ENCODE results near the gene ZDHHC8.

ZDHHC8 gene

GRCh38 chr22:20160041-20160440, 28.4 kb downstream of the ZDHHC8 start:
- no peak for DNase-seq (ENCODE audit: low read depth in 2 of 2)

DNA sequence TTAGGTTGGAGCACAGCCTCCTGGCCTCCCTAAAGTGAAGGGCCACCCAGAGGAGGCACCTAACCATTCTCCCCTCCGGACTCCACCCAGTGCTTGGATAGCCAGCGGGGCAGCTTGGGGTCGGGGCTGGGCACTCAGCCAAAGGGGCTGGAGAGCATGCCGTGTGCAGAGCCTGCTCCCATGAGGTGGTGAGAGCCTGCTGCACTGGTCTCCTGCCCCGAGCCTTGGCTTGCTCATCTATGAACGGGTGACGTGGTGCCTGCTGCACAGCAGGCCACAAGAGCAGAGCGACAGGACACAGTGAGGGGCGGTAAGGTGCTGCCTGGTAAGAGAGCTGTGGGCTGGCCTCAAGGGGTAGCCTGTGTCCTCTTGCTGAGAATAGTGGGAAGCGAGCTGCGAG, 33.3 kb downstream of the ZDHHC8 start:
- no peak for DNase-seq (ENCODE audit: low read depth in 2 of 2)

DNA sequence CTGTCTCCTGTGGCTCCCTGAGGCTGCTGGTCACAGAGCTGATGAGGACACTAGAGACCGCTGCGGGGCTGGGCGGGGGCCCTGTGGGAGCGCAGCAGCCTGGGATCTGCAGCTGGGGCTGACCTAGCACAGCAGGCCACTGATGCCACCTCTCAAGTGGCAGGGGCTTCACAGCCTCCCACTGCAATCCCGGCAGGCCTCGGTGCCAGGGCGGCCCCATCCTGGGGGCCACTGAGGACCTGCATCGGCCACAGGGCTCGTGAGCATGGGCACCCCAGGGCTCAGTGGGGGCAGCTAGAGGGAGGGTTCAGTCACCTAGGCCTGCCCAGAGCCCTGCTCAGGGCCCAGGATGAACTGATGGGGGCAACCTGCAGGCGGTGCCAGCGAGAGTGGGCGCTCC, 33.8 kb downstream of the ZDHHC8 start:
- DNase-seq (ENCODE audit: low read depth in 2 of 2), result no peak

DNA sequence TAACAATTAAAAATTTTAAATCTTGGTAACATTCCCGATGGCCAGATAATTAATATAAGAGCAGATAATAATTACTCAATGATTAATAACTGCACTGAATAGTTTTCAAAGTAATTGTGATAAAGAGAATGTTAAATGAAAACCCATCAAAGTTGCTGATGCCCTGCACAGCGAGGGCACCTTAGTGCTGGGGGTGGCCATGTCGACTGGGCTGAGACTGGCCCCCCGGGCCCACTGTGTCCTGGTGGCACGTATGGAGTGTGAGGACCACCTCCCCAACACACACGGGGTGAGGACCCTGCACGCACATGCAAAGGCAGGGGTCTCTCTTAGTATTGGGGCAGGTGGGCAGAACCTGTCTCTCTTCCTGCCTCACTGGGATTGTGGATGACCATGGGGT, 34.3 kb downstream of the ZDHHC8 start:
- DNase-seq (ENCODE audit: low read depth in 2 of 2), result no peak

DNA sequence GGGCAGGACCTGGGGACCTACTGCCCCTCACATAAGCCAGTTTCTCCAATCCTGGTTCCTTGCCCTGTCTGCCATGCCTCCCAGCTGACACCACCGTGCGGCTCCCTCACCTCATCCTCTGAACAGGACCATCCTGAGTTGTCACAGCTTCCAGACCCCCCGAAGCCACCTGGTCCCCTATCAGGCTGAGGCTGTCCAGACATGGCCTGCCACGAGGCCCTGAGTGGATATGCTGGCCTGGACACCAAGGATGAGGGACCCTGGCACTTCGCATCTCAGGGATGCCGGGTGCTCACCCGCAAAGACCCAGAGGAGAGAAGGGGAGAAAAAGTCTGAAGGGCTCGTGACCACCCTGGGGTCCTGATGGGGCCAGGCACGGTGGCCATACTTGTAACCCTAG, 35.1 kb downstream of the ZDHHC8 start:
- no peak for DNase-seq (ENCODE audit: low read depth in 2 of 2)

GRCh38 chr22:20167643-20168322, 36.2 kb downstream of the ZDHHC8 start:
- DNase-seq (ENCODE audit: low read depth in 2 of 2), result no peak

DNA sequence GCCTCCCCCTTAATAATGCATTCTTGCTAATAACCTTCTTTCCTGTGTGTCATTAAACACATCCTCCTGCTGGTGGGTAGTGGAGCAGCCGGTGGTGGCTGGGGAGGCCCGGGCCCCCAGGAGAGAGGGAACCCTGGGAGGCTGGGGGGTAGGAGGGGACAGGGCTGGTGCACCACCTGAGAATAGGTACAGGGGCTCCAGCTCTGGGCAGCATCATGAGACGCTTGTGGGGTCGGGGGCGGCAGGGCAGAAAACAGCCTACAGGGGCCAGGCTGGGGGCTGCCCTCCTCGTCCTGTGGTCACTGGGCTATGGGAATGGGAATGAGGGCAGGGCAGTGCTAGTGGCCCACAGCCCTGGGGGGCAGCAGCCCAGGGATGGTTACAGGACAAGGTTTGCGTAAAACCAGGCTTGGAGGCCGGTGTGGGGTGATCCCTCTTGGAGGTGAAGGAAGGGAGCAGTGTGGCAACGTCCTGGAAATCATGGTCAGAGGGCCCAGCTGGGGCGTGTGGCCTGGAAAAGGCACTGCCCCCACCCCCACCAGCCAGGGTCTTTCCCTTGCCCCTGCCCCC, 37.7 kb downstream of the ZDHHC8 start:
- DNase-seq (ENCODE audit: low read depth in 2 of 2), result no peak

- no peak for DNase-seq (ENCODE audit: low read depth in 2 of 2)
These were observed 38.6 kb downstream of the ZDHHC8 start for GRCh38 chr22:20170170-20170569.

- no peak for DNase-seq (ENCODE audit: low read depth in 2 of 2)
These were observed 39.9 kb downstream of the ZDHHC8 start for GRCh38 chr22:20171288-20172140.

- no peak for DNase-seq (ENCODE audit: low read depth in 2 of 2)
These were observed 40.6 kb downstream of the ZDHHC8 start for GRCh38 chr22:20172141-20172613.

- DNase-seq (ENCODE audit: low read depth in 2 of 2), result no peak
These were observed 41.6 kb downstream of the ZDHHC8 start for GRCh38 chr22:20173246-20173645.

DNA sequence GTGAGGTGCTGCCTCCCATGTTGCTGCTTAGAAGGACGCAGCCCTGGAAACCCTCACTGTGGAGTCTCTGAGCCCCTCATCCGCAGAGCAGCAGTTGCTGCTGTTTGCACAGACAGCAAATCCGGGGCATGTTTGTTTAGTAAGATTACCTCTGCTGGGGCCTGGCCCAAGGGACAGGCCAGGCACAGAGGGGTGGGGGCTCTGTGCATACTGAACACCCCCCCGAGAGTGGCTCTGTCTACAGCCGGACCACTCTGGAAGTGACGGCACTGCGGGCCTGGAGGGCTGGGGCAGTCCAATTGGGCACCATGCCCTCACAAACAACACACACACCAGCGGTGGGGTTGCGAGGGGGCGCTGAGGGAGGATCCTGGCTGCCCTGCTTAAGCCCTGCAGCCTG, 42.2 kb downstream of the ZDHHC8 start:
- DNase-seq (ENCODE audit: low read depth in 2 of 2), result no peak

GRCh38 chr22:20174785-20175596, 43.4 kb downstream of the ZDHHC8 start:
- DNase-seq (ENCODE audit: low read depth in 2 of 2), result no peak

- no peak for DNase-seq (ENCODE audit: low read depth in 2 of 2)
These were observed 43.9 kb downstream of the ZDHHC8 start for GRCh38 chr22:20175597-20175900.

DNA sequence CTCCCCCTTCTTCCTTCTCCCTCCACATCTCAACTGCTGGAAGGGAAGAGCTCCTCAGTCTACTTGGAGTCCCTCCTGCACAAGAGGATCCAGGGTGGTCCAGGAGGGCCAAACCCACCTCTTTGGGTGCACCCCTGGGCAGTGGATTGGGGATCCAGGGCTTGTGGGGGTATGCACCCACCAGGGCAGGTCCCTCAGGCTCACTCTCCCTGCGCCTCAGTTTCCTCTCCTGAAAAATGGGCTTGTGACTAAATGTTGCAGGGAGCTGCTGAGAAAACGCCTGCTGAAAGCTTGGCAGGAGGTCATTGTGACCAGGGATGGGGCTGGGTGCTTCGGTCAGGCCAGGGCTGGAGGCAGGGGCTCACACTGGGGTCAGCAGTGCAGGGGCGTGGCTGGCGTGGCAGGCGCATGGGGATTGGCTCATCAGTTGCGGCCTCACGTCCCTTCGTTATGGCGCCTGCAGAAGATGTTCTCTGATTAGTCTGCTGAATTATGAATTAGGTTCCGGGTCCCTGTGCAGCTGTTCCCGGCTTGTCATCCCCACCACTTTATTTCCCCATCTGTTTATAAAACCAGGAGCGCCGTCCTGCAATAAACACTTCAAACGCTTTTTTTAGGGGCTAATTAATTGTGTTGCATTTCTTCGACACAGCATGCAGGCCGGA, 44.9 kb downstream of the ZDHHC8 start:
- DNase-seq (ENCODE audit: low read depth in 2 of 2), result no peak

GRCh38 chr22:20177217-20177911, 45.8 kb downstream of the ZDHHC8 start:
- no peak for DNase-seq (ENCODE audit: low read depth in 2 of 2)

DNA sequence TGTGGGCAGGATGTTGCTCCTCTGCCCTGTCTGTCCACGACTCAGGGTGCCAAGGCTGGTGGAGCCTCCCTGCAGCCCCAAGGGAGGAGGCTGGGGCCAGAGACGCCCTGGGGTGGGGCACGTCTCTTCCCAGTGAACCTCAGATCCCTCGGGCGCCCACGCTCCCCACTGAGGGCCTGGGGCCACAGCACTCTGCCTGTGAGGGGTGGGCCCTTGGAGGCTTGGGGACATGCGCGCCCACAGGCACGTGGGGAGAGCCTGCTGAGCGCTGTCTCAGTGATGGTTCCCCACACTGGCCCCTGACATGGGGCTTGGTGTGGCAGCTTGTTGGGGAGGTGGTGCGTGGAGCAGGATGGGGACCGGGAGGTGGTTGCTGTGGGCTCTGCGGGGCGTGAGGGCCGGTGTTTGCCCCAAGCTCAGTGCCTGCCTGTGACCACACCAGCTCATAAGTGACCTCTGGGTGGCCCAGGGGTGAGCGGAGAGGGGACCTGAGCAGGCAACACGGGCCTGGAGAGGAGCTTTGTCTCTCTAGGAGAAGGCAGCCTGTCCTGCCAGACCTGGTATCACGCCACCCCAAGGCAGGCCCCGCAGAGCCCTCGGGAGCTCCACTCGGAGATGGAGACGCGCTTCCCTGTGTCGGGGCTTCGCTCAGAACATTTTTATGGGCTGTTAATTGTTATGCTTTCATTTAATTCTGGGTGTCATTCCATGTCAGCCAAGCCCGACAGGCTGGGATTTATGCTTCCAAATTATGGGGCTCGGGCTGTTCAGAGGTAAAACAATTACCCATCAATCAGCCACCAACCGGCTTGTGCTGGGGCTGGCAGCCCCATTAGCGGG, 46.7 kb downstream of the ZDHHC8 start:
- no peak for DNase-seq (ENCODE audit: low read depth in 2 of 2)

DNA sequence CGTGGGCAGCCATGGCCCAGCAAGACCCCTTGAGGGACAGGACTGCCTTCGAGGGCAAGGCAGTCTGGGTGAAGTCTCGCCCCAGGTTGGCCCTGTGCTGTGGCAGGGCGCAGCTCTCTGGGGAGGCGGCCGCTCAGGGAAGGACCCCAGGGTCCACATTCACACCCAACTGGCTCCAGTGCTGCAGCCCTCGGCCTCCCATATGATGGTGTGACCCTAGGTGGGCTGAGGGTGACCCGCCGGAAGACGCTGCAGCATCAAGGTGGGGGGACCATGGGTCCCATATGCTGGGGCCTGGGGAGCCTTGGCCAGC, 47.3 kb downstream of the ZDHHC8 start:
- no peak for DNase-seq (ENCODE audit: low read depth in 2 of 2)

DNA sequence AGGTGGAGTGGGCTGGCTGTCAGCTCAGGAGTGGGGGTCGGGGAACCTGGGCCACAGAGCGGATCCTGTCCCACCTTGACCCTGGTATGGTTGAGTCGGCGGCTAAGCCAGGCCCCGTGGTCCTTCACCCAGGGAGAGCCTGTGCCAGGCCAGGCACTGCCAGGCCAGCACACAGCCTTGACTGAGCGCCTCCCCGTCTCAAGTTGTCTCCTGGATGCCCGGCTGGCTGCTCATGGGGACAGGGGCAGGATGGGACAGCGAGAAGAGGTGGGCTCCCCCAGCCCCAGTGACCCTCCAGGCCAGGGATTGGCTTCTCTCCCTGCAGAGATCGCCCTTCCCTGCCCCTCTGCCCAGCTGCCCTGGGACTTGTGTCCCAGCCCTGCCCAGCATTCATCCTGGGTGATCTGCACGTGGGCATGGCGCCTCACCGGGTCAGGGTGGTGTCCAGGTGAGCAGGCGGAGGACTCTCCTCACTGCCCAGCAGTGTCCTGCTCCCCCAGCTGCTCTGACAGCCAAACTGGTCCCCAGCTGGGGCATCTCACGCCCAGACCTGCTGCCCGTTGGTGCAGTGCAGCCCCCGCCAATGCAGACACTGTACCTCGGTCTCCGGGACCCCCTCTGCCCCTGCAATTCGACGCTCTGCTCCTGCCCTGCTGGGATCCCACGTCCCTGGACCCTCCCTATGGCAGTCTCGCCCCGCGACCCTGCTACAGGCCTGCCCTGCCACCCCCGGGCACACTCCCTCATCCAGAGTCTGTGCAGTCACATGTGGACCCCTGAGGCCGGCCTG, 48.0 kb downstream of the ZDHHC8 start:
- DNase-seq (ENCODE audit: low read depth in 2 of 2), result no peak

DNA sequence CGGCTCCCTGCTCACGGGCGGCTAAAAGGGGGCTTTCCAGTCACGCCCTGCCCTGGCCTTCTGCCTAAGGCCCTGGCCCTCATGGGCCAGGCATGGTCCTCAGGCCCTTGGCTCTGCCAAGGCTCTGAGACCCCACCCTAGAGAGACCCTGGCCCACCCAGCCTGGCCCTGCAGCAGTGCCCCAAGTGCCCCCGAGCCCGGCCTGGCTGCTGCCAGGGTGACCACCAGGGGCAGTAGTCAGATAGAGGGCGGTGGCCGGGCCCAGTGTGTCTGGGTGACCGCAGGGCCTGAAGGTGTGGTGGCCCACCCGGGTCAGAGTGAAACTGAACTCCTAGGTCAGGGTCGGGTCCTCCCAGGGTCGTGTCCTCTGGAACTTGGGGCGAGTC, 48.6 kb downstream of the ZDHHC8 start:
- no peak for DNase-seq (ENCODE audit: low read depth in 2 of 2)

Measured in stimulated activated CD8-positive, alpha-beta memory T cell treated with anti-CD3 and anti-CD28 coated beads, Interleukin-7, amount 100 ng/mL, for 4 hours (primary cell).